Placental epithelial cell (primary cell): ENCODE data around the gene KCNK1. TPM values are rescaled to one million over a fixed set of nuclear protein-coding genes. Genes with fewer than 3 reads are reported as not detected.

ENCODE experiments used
- small RNA-seq: library from RNA; depleted of rRNA; stranded (forward); fragments of <200 nt; gene quantifications from one replicate; pipeline ENCODE3, GENCODE V24; 2012
- total RNA-seq: library from RNA; depleted of rRNA; stranded (reverse); fragments of >200 nt; gene quantifications from 2 replicates; pipeline ENCODE4 v1.2.3, GENCODE V29; 2012

The KCNK1 gene
- 32.6 and 39.7 TPM in 2 replicates for total RNA-seq

GRCh38 chr1:233613252-233614172 is at the start of gene KCNK1:
KCNK1 (plus strand) TSS chr1:233614106; CDS start chr1:233614172, 66 bp downstream.

Small RNA genes lying within 50 kb of the gene (small RNA-seq; reads per million reads assigned to genes)
- gene MIR4427 = not detected
